ENCODE results near the gene RUNX1. TPM values are rescaled to one million over a fixed set of nuclear protein-coding genes. Genes with fewer than 3 reads are reported as not detected.

Gene RUNX1
- total RNA-seq, 2 donors from 2014 or later = 21.3 to 23.0 TPM

DNA sequence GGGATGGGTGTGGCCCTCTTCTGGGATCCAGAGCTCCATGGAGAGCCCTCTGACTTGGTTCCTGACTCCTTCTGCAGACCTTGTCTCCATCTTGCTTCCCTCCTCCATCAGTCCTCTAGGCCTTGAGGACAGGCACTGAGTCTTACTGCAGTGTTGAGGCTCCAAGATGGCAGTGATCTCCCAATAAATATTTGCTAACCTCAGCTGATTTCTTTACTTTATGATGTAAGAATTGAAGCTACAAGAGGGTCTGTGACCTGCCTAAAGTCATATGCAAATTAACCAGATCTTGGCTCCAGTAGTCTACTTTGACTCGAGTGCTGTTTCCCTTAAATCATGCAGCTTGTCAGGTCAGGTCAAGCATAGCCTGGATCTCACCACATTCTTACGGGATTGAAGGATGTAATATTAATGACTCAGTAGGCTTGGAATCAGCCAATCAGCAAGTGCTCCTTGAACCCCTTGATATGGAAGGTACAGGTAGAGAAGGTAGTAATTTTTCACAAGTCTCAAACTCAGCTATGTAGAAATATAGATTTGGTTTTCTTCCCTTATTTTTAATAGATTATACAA, 287.3 kb downstream of the RUNX1 start:
- TF ChIP-seq, protein P1, sequence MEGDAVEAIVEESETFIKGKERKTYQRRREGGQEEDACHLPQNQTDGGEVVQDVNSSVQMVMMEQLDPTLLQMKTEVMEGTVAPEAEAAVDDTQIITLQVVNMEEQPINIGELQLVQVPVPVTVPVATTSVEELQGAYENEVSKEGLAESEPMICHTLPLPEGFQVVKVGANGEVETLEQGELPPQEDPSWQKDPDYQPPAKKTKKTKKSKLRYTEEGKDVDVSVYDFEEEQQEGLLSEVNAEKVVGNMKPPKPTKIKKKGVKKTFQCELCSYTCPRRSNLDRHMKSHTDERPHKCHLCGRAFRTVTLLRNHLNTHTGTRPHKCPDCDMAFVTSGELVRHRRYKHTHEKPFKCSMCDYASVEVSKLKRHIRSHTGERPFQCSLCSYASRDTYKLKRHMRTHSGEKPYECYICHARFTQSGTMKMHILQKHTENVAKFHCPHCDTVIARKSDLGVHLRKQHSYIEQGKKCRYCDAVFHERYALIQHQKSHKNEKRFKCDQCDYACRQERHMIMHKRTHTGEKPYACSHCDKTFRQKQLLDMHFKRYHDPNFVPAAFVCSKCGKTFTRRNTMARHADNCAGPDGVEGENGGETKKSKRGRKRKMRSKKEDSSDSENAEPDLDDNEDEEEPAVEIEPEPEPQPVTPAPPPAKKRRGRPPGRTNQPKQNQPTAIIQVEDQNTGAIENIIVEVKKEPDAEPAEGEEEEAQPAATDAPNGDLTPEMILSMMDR (IDR thresholded peaks at IDR 0.05) = no peak
- no peaks in the 10 kb centered on the region for H3K4me1 ChIP-seq
- H3K36me3 ChIP-seq = no peaks in the 10 kb centered on the region
- H3K4me3 ChIP-seq = no peak overlapping the region
- H3K27me3 ChIP-seq = no peaks in the 10 kb centered on the region
- no peak for DNase-seq
- H3K9me3 ChIP-seq = no peaks in the 10 kb centered on the region
- no peak overlapping the region for H3K9ac ChIP-seq (ENCODE audit: low read depth in 2 of 2, low read length in 2 of 2)
- no peak overlapping the region for H3K27ac ChIP-seq
- intact Hi-C loops (cut with DNase I) = no loop called here

DNA sequence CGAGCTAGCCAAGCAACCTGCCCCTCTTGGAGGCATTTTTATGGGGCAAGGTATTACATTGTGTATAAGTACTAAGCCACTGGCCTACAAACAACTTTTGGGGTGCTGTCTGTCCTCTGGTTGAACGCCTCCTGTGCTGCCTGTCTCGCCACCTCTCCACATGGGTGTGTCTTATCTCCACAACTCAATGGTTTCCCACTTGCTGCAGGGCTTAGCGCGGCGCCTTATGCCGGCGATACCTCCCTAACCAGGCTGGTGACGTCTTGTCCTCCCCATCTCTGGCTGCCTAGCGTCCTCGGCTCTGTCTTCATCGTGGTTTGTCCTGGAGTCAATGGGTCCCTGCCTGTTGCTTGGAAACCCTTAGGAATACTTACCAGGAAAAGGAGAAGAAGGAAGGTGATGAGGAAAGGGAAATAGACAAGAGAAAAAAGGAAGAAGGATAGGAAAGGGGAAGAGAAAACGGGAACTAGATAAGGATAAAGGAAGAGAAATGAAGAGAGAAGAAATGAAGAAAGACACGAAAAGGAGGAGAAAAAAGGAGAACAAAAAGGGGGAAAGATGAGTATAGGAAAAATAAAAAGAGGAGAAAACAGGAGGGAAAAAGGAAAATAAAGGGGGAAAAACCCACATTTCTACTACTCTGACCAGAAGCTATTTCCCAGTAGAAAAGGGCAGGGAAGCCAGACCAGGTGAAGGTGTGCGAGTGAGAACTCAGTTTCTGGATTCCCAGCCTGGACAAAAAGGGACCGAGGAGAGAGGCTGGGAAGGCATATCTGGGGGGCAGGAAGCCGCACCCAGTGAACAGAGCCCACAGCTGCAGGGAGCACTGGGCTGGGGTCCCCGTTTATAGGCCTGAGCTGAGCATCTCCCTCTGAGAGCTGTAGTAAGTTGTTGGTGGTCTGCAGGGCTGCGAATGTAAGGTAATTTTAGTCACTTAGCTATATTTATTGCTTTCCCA, 294.1 kb downstream of the RUNX1 start:
- intact Hi-C loops (cut with DNase I) = loop anchor here (10.0 kb wide), 1 partner anchor 1270 kb away; no protein-coding TSS in a partner anchor
- TF ChIP-seq, protein P1 (IDR thresholded peaks at IDR 0.05) = no peak
- Histone ChIP-seq H3K9ac (ENCODE audit: low read depth in 2 of 2, low read length in 2 of 2) (no peak overlapping the region), H3K9me3 (no peaks in the 10 kb centered on the region), H3K4me3 (no peak overlapping the region), H3K36me3 (no peaks in the 10 kb centered on the region), H3K27me3 (no peaks in the 10 kb centered on the region), H3K27ac (no peak overlapping the region), H3K4me1 (no peaks in the 10 kb centered on the region)
- DNase-seq = no peak

DNA sequence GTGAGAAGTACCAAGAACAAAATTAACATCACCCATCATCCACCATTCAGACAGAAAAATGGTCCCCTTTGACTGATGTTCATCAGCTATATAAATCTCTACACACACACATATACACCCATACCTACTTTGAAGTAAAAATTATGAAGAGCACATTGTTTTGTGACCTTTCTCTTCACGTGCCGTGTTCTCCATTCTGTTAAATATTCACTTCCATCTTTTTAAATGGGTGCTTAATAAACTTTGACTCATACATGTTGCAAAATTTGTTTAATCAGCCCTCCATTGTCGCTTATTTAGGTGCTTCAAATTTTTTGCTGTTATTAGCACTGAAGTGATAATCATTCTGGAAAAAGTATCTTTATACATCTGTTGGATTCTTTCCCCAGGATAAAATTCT, 300.2 kb downstream of the RUNX1 start:
- no peak for DNase-seq
- TF ChIP-seq, protein P1 (IDR thresholded peaks at IDR 0.05) = no peak
- Histone ChIP-seq H3K36me3 (no peaks in the 10 kb centered on the region), H3K27ac (no peak overlapping the region), H3K27me3 (no peaks in the 10 kb centered on the region), H3K9me3 (no peaks in the 10 kb centered on the region), H3K9ac (ENCODE audit: low read depth in 2 of 2, low read length in 2 of 2) (no peak overlapping the region), H3K4me3 (no peak overlapping the region), H3K4me1 (peaks cover 5% of the 10 kb centered on the region)
- intact Hi-C loops (cut with DNase I) = loop anchor here (5.0 to 10.0 kb wide), 2 partner anchors 653 to 1196 kb away; no protein-coding TSS in a partner anchor

DNA sequence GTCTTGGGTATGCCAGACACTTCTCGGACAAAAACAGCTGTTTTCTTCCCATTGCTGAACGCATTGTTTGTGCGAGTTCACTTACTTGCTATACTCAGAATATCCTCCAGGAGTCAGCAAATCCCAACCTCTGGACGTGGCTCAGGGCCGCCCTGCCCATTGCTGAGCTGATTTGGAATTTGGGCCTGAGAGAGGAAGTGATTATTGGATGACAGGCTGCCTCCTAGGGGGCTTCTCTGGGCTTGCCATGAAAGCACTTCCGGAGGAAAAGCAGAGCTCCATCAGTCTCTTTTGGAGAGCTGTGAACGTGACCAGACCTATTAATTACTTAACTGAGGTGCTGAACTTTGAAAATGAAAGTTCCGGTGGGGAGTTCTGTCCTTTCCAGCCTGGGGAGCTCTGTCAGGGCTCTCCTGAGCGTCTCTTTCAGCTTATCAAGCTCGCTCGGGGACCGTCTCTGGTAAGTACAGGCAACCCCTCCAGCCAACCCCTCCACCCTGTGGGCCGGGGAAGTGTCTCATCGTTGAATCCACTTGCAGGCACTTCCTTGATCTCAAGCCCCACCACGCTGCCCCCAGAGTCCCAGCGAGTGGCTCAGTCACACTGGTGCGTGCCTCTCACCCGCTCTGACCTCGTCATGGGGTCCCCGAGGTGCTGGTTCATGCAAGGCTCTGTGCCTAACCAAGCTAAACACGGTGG, 303.4 kb downstream of the RUNX1 start:
- no peaks in the 10 kb centered on the region for H3K27me3 ChIP-seq
- TF ChIP-seq, protein P1 (IDR thresholded peaks at IDR 0.05) = peak; percentile 83
- DNase-seq = peak; percentile 68
- no peaks in the 10 kb centered on the region for H3K36me3 ChIP-seq
- H3K4me3 ChIP-seq = no peak overlapping the region
- H3K9me3 ChIP-seq = no peaks in the 10 kb centered on the region
- H3K9ac ChIP-seq (ENCODE audit: low read depth in 2 of 2, low read length in 2 of 2) = peak overlapping the region in 1 of 2 donors; percentile 38
- H3K27ac ChIP-seq = no peak overlapping the region
- intact Hi-C loops (cut with DNase I) = loop anchor here (5.0 to 10.0 kb wide), 2 partner anchors 657 to 1199 kb away; no protein-coding TSS in a partner anchor
- H3K4me1 ChIP-seq = peaks cover 5% of the 10 kb centered on the region

DNA sequence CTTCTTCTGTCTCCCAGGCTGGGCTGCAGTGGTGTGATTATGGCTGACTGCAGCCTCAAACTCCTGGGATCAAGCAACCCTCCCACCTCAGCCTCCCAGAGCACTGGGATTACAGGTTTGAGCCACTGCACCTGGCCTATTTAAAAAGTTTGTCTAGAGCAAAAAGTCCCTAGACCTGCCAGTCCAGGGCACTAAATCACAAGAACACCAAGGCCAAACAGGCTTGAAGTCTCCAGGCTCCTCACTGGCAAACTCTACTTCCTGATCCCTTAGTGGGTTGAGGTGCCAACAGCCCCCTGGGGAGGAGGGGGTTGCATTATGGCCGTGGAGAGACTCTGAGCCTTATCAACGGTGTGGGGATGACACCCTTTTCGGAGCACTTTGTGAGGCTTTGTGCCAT, 304.3 kb downstream of the RUNX1 start:
- H3K4me3 ChIP-seq = no peak overlapping the region
- intact Hi-C loops (cut with DNase I) = loop anchor here (5.0 to 10.0 kb wide), 2 partner anchors 658 to 1200 kb away; no protein-coding TSS in a partner anchor
- H3K9ac ChIP-seq (ENCODE audit: low read depth in 2 of 2, low read length in 2 of 2) = no peak overlapping the region
- H3K9me3 ChIP-seq = no peaks in the 10 kb centered on the region
- H3K27ac ChIP-seq = no peak overlapping the region
- TF ChIP-seq, protein P1 (IDR thresholded peaks at IDR 0.05) = no peak
- no peak for DNase-seq
- no peaks in the 10 kb centered on the region for H3K36me3 ChIP-seq
- no peaks in the 10 kb centered on the region for H3K27me3 ChIP-seq
- peaks cover 5% of the 10 kb centered on the region for H3K4me1 ChIP-seq
